Uterus (tissue), 4 donors: Measurements from ENCODE around the gene FMNL2. TPM values are rescaled to one million over a fixed set of nuclear protein-coding genes. Genes with fewer than 3 reads are reported as not detected.

ENCODE experiments used
- DNase-seq, 2 donors: peaks; one replicate each; pipeline ENCODE4 v3.0.0-alpha.2; 2019 to 2020
- H3K27ac ChIP-seq, 2 donors: fragments of 200-600 bp; sonication (generic); 1 replicate in 1 of 2; 2 replicates in 1 of 2; pipeline ENCODE4 v1.5.1; 2016 to 2018
- H3K27me3 ChIP-seq, 2 donors: fragments of 200-600 bp; sonication (generic); one replicate each; pipeline ENCODE4 v1.5.1; 2018 to 2019; ENCODE audit warnings: control low read depth in 1 of 2
- H3K36me3 ChIP-seq, 2 donors: fragments of 200-600 bp; sonication (generic); one replicate each; pipeline ENCODE4 v1.5.1; 2019; ENCODE audit warnings: control low read depth in 1 of 2
- H3K4me1 ChIP-seq, 2 donors: fragments of 200-600 bp; sonication (generic); one replicate each; pipeline ENCODE4 v1.5.1; 2018 to 2019; ENCODE audit warnings: control low read depth in 1 of 2
- H3K4me3 ChIP-seq, 2 donors: fragments of 200-600 bp; sonication (generic); 1 replicate in 1 of 2; 2 replicates in 1 of 2; pipeline ENCODE4 v1.5.1; 2018 to 2019; ENCODE audit warnings: mild to moderate bottlenecking in 1 of 2
- H3K9me3 ChIP-seq, 2 donors: fragments of 200-600 bp; sonication (generic); one replicate each; pipeline ENCODE4 v1.5.1; 2019; ENCODE audit warnings: control low read depth in 1 of 2
- CTCF ChIP-seq, 4 experiments: fragments of 200-600 bp in 2 of 4; fragments of 450-650 bp in 2 of 4; sonication (generic) in 2 of 4; IDR thresholded peaks; one replicate each; pipeline ENCODE4 v1.5.1; 2016 to 2019; ENCODE audit warnings: antibody characterized with exemption in 4 of 4, mild to moderate bottlenecking in 2 of 4, moderate library complexity in 1 of 4
- POLR2A ChIP-seq, 2 donors: fragments of 450-650 bp; IDR thresholded peaks; one replicate each; pipeline ENCODE4 v1.6.1; 2016; ENCODE audit warnings: antibody characterized with exemption in 2 of 2, mild to moderate bottlenecking in 1 of 2, moderate library complexity in 1 of 2
- intact Hi-C: fragments of 100-400 bp; cut with DNase I; formaldehyde crosslinking; loops from one replicate; pipeline ENCODE4 v1.15.1; 2023; ENCODE audit warnings: low total_unique reads
- total RNA-seq, 4 donors: library from RNA; depleted of rRNA in 3 of 4; stranded (reverse); fragments of >200 nt in 3 of 4; gene quantifications; one replicate each; pipeline versions ENCODE4 v1.1.0 to v1.2.4, GENCODE V29; 2014 to 2023
- donor health status: DM: yes; HTN: yes; CAD: no.

FMNL2 gene
- total RNA-seq, 4 donors from 2014 or later = 10.0 to 66.9 (median 33.4) TPM

GRCh38 chr2:152303951-152304350, 31.0 kb upstream of the FMNL2 start:
- no peaks in the 10 kb centered on the region for H3K27me3 ChIP-seq
- no peaks in the 10 kb centered on the region for H3K4me1 ChIP-seq
- no peaks in the 10 kb centered on the region for H3K36me3 ChIP-seq
- no peak overlapping the region for H3K4me3 ChIP-seq
- TF ChIP-seq CTCF (IDR thresholded peaks at IDR 0.05) (no peak), POLR2A (IDR thresholded peaks at IDR 0.05) (no peak)
- intact Hi-C loops = no loop called here
- H3K9me3 ChIP-seq = no peaks in the 10 kb centered on the region
- no peak for DNase-seq
- no peak overlapping the region for H3K27ac ChIP-seq

GRCh38 chr2:152304836-152305235, 30.1 kb upstream of the FMNL2 start:
- no peak for TF ChIP-seq CTCF (IDR thresholded peaks at IDR 0.05)
- TF ChIP-seq POLR2A (IDR thresholded peaks at IDR 0.05) = no peak
- Histone ChIP-seq H3K4me3 (no peak overlapping the region), H3K36me3 (no peaks in the 10 kb centered on the region), H3K9me3 (no peaks in the 10 kb centered on the region), H3K27me3 (no peaks in the 10 kb centered on the region), H3K27ac (no peak overlapping the region), H3K4me1 (no peaks in the 10 kb centered on the region)
- no peak for DNase-seq
- intact Hi-C loops = no loop called here

- H3K9me3 ChIP-seq = no peaks in the 10 kb centered on the region
- DNase-seq = no peak
- intact Hi-C loops = no loop called here
- no peak overlapping the region for H3K4me3 ChIP-seq
- no peaks in the 10 kb centered on the region for H3K4me1 ChIP-seq
- TF ChIP-seq CTCF (IDR thresholded peaks at IDR 0.05) = no peak
- H3K27me3 ChIP-seq = no peaks in the 10 kb centered on the region
- no peaks in the 10 kb centered on the region for H3K36me3 ChIP-seq
- H3K27ac ChIP-seq = no peak overlapping the region
These were observed 27.1 kb upstream of the FMNL2 start for GRCh38 chr2:152307863-152308262.

GRCh38 chr2:152309352-152310214, 25.4 kb upstream of the FMNL2 start:
- Histone ChIP-seq H3K9me3 (no peaks in the 10 kb centered on the region), H3K27ac (no peak overlapping the region), H3K36me3 (no peaks in the 10 kb centered on the region), H3K4me1 (no peaks in the 10 kb centered on the region), H3K4me3 (no peak overlapping the region), H3K27me3 (no peaks in the 10 kb centered on the region)
- no peak for DNase-seq
- intact Hi-C loops = no loop called here
- TF ChIP-seq CTCF (IDR thresholded peaks at IDR 0.05) (no peak), POLR2A (IDR thresholded peaks at IDR 0.05) (no peak)

- H3K27me3 ChIP-seq = no peaks in the 10 kb centered on the region
- no peaks in the 10 kb centered on the region for H3K9me3 ChIP-seq
- intact Hi-C loops = no loop called here
- no peaks in the 10 kb centered on the region for H3K36me3 ChIP-seq
- TF ChIP-seq POLR2A (IDR thresholded peaks at IDR 0.05) (no peak), CTCF (IDR thresholded peaks at IDR 0.05) (no peak)
- H3K4me3 ChIP-seq = no peak overlapping the region
- no peak overlapping the region for H3K27ac ChIP-seq
- H3K4me1 ChIP-seq = no peaks in the 10 kb centered on the region
- DNase-seq = no peak
These were observed 15.0 kb upstream of the FMNL2 start for GRCh38 chr2:152319822-152320570.
